GM23248 (cell line): Measurements from ENCODE around the gene CAMK2D. TPM values are rescaled to one million over a fixed set of nuclear protein-coding genes. Genes with fewer than 3 reads are reported as not detected.
"Not testable (repeated sequence)": the region's sequence is repeated elsewhere in the genome, so short reads cannot be mapped to it uniquely, and the experiment has no call there.

Experiments
- DNase-seq: peaks from one replicate; pipeline ENCODE4 v3.0.0-alpha.2; 2015
- H2AFZ ChIP-seq: fragments of 200-600 bp; sonication (generic); 2 replicates; pipeline ENCODE4 v1.6.1; 2016; ENCODE audit warnings: antibody characterized with exemption
- H3F3A ChIP-seq: fragments of 200-600 bp; sonication (generic); 2 replicates; pipeline ENCODE4 v1.6.1; 2016; ENCODE audit warnings: mild to moderate bottlenecking, antibody characterized with exemption, mixed run types; ENCODE audit not compliant: insufficient read depth
- H3K27ac ChIP-seq: fragments of 200-600 bp; sonication (generic); 2 replicates; pipeline ENCODE4 v1.5.1; 2016; ENCODE audit warnings: mild to moderate bottlenecking
- H3K27me3 ChIP-seq: fragments of 200-600 bp; sonication (generic); replicated peaks from 2 replicates; pipeline ENCODE4 v1.6.1; 2016; ENCODE audit warnings: mild to moderate bottlenecking; ENCODE audit not compliant: insufficient read depth
- H3K36me3 ChIP-seq: fragments of 200-600 bp; sonication (generic); 2 replicates; pipeline ENCODE4 v1.6.1; 2016; ENCODE audit warnings: low read depth, mild to moderate bottlenecking
- H3K4me1 ChIP-seq: fragments of 200-600 bp; sonication (generic); 2 replicates; pipeline ENCODE4 v1.6.1; 2016; ENCODE audit warnings: mild to moderate bottlenecking; ENCODE audit not compliant: insufficient read depth
- H3K4me2 ChIP-seq: fragments of 200-600 bp; sonication (generic); one replicate; pipeline ENCODE4 v1.6.1; 2016; ENCODE audit warnings: mild to moderate bottlenecking; ENCODE audit not compliant: unreplicated experiment
- H3K4me3 ChIP-seq: fragments of 200-600 bp; sonication (generic); 2 replicates; pipeline ENCODE4 v1.5.1; 2016; ENCODE audit warnings: mild to moderate bottlenecking
- H3K79me2 ChIP-seq: fragments of 200-600 bp; sonication (generic); 2 replicates; pipeline ENCODE4 v1.6.1; 2016; ENCODE audit warnings: mild to moderate bottlenecking; ENCODE audit not compliant: insufficient read depth
- H3K9ac ChIP-seq: fragments of 200-600 bp; sonication (generic); 2 replicates; pipeline ENCODE4 v1.6.1; 2016; ENCODE audit warnings: mild to moderate bottlenecking
- H3K9me2 ChIP-seq: fragments of 200-600 bp; sonication (generic); 2 replicates; pipeline ENCODE4 v1.6.1; 2016; ENCODE audit warnings: mixed run types, mild to moderate bottlenecking, moderate library complexity; ENCODE audit not compliant: insufficient read depth
- H3K9me3 ChIP-seq: fragments of 200-600 bp; sonication (generic); one replicate; pipeline ENCODE4 v1.6.1; 2017; ENCODE audit warnings: low read depth
- H4K20me1 ChIP-seq: fragments of 200-600 bp; sonication (generic); 2 replicates; pipeline ENCODE4 v1.6.0; 2016; ENCODE audit not compliant: insufficient read depth
- EZH2 ChIP-seq: fragments of 200-600 bp; sonication (generic); IDR thresholded peaks from 2 replicates; pipeline ENCODE4 v1.6.1; 2018; ENCODE audit warnings: antibody characterized with exemption, mild to moderate bottlenecking; ENCODE audit not compliant: insufficient read depth, poor library complexity, severe bottlenecking
- EZH2phosphoT487 ChIP-seq: fragments of 200-600 bp; sonication (generic); IDR thresholded peaks from 2 replicates; pipeline ENCODE4 v1.6.1; 2018; ENCODE audit warnings: antibody characterized with exemption, moderate library complexity, mild to moderate bottlenecking, low read depth; ENCODE audit not compliant: insufficient read depth
- WGBS, 2 experiments: methylation state at CpG; one replicate each; pipeline ENCODE4 v1.1.6; 2015 to 2017; ENCODE audit warnings: low lambda C conversion rate in 2 of 2, low coverage in 1 of 2; ENCODE audit errors: missing lambda C conversion rate in 2 of 2; 5-methylcytosine and 5-hydroxymethylcytosine counted together
- in situ Hi-C: fragments of 300-500 bp; cut with MboI; formaldehyde crosslinking; loops from 2 replicates; pipeline ENCODE4 v1.15.0; 2020
- polyA plus RNA-seq: library from polyadenylated mRNA; unstranded; fragments of >200 nt; fragmentation: Nextera tagmentation; extraction: Ambion mirVana; gene quantifications from 2 replicates; pipeline ENCODE4 v1.2.1, GENCODE V29; 2016
- total RNA-seq: library from RNA; depleted of rRNA; stranded (reverse); fragments of >200 nt; shearing (Covaris generic); gene quantifications from 2 replicates; pipeline ENCODE4 v1.2.3, GENCODE V29; 2014

CAMK2D gene
- total and polyA plus RNA-seq, 2 experiments from 2014 or later: 78.8 to 94.5 TPM

GRCh38 chr4:113801882-113802281 is 40.3 kb upstream of the CAMK2D start:
- Histone ChIP-seq H3K4me2 (no peak overlapping the region), H3K4me1 (no peaks in the 10 kb centered on the region), H3K27ac (no peak overlapping the region), H3K4me3 (no peak overlapping the region), H3K36me3 (no peaks in the 10 kb centered on the region), H2AFZ (no peak overlapping the region), H4K20me1 (no peaks in the 10 kb centered on the region), H3K79me2 (no peaks in the 10 kb centered on the region), H3K9ac (no peak overlapping the region), H3K9me3 (no peaks in the 10 kb centered on the region), H3K27me3 (no peaks in the 10 kb centered on the region), H3K9me2 (no peaks in the 10 kb centered on the region), H3F3A (no peaks in the 10 kb centered on the region)
- in situ Hi-C loops: no loop called here
- no peak for TF ChIP-seq EZH2phosphoT487
- DNase-seq: no peak

- 88 to 93% methylated on average over 8 to 24 of the region's 24 CpGs for WGBS, 2 experiments
- H3K27ac ChIP-seq, H3F3A ChIP-seq, H3K27me3 ChIP-seq, H3K79me2 ChIP-seq, H3K4me3 ChIP-seq, H3K9me3 ChIP-seq, H4K20me1 ChIP-seq, H3K9me2 ChIP-seq, H2AFZ ChIP-seq, in situ Hi-C loops, H3K36me3 ChIP-seq, DNase-seq, H3K4me1 ChIP-seq, H3K9ac ChIP-seq, H3K4me2 ChIP-seq: not testable (repeated sequence)
These were observed 34.8 kb upstream of the CAMK2D start for GRCh38 chr4:113796381-113796780.

GRCh38 chr4:113790478-113790877 is 28.9 kb upstream of the CAMK2D start:
- Histone ChIP-seq H3K4me2 (no peak overlapping the region), H3K9me3 (no peaks in the 10 kb centered on the region), H3K9ac (no peak overlapping the region), H3K4me3 (no peak overlapping the region), H3K4me1 (peaks cover 3% of the 10 kb centered on the region; the same call in 1 of the 2 replicates), H3K27ac (no peak overlapping the region), H3K36me3 (no peaks in the 10 kb centered on the region), H3K27me3 (no peaks in the 10 kb centered on the region), H3K79me2 (no peaks in the 10 kb centered on the region), H4K20me1 (no peaks in the 10 kb centered on the region), H2AFZ (no peak overlapping the region), H3K9me2 (no peaks in the 10 kb centered on the region), H3F3A (no peaks in the 10 kb centered on the region)
- TF ChIP-seq EZH2: no peak
- no peak for TF ChIP-seq EZH2phosphoT487
- in situ Hi-C loops: no loop called here
- WGBS, 2 experiments: 58 to 69% methylated on average over 1 of the region's 1 CpG
- DNase-seq: no peak

- Histone ChIP-seq H2AFZ (no peak overlapping the region), H3K79me2 (no peaks in the 10 kb centered on the region), H3K9me3 (no peaks in the 10 kb centered on the region), H3K27ac (no peak overlapping the region), H3F3A (peaks cover 8% of the 10 kb centered on the region; the same call in 1 of the 2 replicates), H3K9me2 (no peaks in the 10 kb centered on the region), H3K9ac (no peak overlapping the region), H3K27me3 (no peaks in the 10 kb centered on the region), H3K4me3 (no peak overlapping the region), H3K4me2 (no peak overlapping the region), H3K36me3 (no peaks in the 10 kb centered on the region), H4K20me1 (no peaks in the 10 kb centered on the region), H3K4me1 (peaks cover 15% of the 10 kb centered on the region)
- DNase-seq: no peak
- in situ Hi-C loops: no loop called here
- TF ChIP-seq EZH2phosphoT487 (no peak), EZH2 (no peak)
These were observed 27.4 kb upstream of the CAMK2D start for GRCh38 chr4:113788888-113789287.

- no peak for DNase-seq
- Histone ChIP-seq H3K27me3 (no peaks in the 10 kb centered on the region), H3K4me1 (peaks cover 15% of the 10 kb centered on the region), H3K79me2 (no peaks in the 10 kb centered on the region), H3F3A (peaks cover 15% of the 10 kb centered on the region; the same call in 1 of the 2 replicates), H2AFZ (no peak overlapping the region), H3K9me3 (no peaks in the 10 kb centered on the region), H3K4me2 (no peak overlapping the region), H3K9me2 (no peaks in the 10 kb centered on the region), H3K36me3 (no peaks in the 10 kb centered on the region), H3K27ac (no peak overlapping the region), H3K9ac (no peak overlapping the region), H3K4me3 (no peak overlapping the region), H4K20me1 (no peaks in the 10 kb centered on the region)
- in situ Hi-C loops: no loop called here
- TF ChIP-seq EZH2phosphoT487: no peak
- no peak for TF ChIP-seq EZH2
- WGBS, 2 experiments: 90 to 97% methylated on average over 2 of the region's 2 CpGs
These were observed 24.2 kb upstream of the CAMK2D start for GRCh38 chr4:113785781-113786180.
